NB4 (cell line): ENCODE measurements around the gene CACYBP.

Experiments
- CTCF ChIP-seq: IDR thresholded peaks from one replicate; pipeline ENCODE4 v1.5.1; 2012; ENCODE audit warnings: low read depth, low read length
- POLR2A ChIP-seq: IDR thresholded peaks from 2 replicates; pipeline ENCODE4 v1.6.1; 2011; ENCODE audit warnings: mild to moderate bottlenecking; ENCODE audit not compliant: insufficient read length; ENCODE audit errors: extremely low read depth

DNA sequence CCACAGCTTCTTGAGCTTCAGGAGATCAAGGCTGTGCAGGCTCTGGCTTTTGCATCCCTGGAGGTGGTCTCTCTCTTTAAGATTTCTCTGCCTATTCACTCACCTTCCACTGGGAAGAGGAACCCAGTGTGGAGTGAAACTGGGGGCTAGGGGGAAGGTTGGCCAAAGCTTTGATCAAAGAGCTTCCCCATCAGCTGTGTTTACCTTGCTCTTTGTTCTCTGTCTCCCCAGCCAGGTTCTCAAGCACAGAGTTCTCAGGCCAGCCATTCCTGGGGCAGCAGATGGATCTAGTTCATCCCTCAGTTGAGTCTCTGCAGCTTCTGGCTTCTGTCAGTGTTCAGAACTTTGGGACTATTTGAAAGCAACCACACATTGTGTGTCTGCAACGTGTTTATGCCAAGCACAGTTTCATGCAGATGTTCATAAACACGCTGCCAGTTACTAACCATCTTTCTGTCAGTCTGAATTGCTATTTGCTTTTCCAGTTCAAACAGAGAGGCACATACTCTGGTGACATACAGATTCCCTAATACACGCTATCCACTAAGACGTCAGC lies 40.7 kb downstream of the CACYBP start:
- TF ChIP-seq CTCF = no peak
- TF ChIP-seq POLR2A = no peak
